A172 (cell line): Measurements from ENCODE around the gene SHANK2. TPM values are rescaled to one million over a fixed set of nuclear protein-coding genes. Genes with fewer than 3 reads are reported as not detected.

Experiments used
- DNase-seq: peaks from one replicate; pipeline ENCODE4 v3.0.0-alpha.2; 2015; ENCODE audit warnings: low spot score
- total RNA-seq: library from RNA; depleted of rRNA; stranded (reverse); fragments of >200 nt; shearing (Covaris generic); gene quantifications from 2 replicates; pipeline ENCODE4 v1.2.3, GENCODE V29; 2014

SHANK2 gene
- total RNA-seq, 1 experiment from 2014 or later, result 0.02 TPM

GRCh38 chr11:71222318-71223080 lies 29.9 kb downstream of the SHANK2 start:
- DNase-seq, result no peak

GRCh38 chr11:71221821-71222220 lies 30.6 kb downstream of the SHANK2 start:
- DNase-seq, result no peak

- DNase-seq, result no peak
Measured at GRCh38 chr11:71221201-71221600, 31.2 kb downstream of the SHANK2 start.

DNA sequence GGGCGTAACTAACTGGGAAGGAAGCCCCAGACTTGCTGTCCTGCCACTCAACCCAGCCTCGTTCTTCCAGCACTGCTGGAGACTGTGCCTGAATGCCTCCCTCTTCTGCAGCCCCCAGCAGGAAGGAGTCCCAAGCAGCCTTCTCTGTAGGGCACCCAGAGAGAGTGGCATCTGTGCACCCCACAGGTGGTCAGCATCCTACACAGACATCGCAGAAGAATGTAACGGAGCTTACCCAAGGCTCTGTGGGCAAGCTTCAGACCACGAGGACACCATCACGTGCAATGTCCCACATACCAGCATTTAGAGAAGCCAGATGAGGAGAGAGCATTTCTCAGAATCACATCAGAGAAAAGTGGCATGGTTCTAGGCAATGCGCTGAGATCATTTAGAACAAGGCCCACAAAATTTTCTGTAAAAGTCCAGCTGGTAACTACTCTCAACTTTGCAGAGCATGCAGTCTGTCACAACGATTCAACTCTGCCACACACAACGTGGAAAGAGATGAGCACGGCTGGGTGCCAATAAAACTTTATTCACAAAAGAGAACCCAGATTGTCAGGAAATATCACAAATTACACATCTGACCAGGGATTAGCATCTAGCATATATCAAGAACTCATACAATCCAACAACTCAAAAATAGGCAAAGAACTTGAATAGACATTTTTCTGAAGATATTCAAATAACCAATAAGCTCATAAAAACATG lies 33.4 kb downstream of the SHANK2 start:
- DNase-seq, result no peak

GRCh38 chr11:71215425-71215965 lies 36.9 kb downstream of the SHANK2 start:
- DNase-seq, result no peak

- no peak for DNase-seq
Measured at GRCh38 chr11:71214553-71215424, 37.6 kb downstream of the SHANK2 start.

DNA sequence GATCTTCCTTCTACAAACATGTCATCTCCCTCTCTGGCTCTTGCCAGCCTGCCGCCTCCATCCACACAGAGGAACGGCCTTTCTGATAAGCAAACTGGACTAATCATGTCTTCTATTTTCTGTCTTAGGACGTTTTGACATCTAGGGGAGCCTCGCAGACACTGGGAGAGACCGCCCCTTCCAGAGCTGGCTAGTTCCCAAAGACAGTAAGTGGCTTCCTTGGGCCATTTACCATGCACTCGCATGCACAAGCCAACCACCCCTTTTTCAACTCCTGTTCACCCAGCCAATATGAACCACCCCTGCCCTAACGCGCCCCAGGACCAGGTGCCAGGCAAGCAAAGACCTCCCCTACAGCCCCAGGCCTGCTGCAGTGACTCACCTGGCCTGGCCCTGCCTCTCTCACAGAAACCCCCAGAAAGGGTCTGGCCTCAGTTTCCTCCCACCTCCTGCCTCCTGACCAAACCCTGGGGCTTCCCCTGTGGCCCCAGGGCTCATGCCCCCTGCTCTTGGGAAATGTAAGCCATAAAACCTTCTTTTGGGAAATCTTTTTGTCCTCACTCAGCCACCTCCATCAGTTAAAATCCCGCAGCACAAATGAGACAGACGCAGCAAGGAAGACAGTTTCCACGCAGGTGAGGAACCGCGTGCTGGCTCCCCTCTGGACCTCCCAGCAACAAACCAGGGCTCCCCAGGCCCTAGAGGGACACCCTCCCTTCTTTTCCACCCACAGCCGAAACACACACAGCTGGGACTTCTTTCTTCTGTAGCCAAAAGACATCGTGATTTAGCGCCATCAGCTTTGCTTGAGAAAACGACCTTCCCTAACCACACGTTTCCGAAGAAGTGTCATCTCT lies 38.5 kb downstream of the SHANK2 start:
- DNase-seq, result no peak

- no peak for DNase-seq
Measured at GRCh38 chr11:71212871-71213559, 39.4 kb downstream of the SHANK2 start.

DNA sequence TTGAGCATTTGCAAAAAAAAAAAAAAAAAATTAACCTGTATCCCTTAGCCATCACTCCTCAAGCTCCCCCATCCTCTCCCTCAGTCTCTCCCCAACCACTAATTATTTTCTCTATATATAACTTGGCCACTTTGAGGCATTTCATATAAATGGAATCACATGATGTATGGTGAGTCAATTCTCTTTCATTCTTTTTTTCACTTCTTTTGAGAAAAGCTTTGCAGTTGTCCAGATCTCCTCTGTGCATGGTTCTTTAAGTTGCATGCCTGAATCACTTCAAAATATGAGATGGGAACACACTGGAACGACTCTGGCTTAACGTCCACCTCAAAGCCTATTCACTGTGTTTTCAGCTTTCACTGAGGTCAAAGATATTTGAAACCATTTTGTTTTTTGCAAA lies 40.7 kb downstream of the SHANK2 start:
- no peak for DNase-seq

DNA sequence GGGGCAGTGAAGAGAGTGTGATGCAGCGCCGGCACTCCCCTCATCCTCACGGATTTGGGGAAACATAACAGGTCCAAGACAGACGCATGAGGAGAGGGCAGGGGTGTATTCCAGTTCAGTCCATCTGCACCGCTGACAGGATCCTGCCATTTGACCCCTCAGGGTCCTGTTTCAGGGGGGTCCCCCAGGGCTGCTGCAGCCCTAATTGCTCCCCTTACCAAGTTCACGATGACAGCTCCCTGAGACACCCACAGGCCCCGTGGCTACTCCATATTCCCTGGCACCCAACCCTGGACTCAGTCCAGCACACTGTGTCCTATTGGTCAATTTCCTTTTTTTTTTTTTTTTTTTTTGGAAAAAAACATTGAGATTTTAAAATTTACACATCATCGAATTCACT lies 41.5 kb downstream of the SHANK2 start:
- DNase-seq, result no peak

GRCh38 chr11:71209656-71210055 lies 42.7 kb downstream of the SHANK2 start:
- DNase-seq, result no peak

DNA sequence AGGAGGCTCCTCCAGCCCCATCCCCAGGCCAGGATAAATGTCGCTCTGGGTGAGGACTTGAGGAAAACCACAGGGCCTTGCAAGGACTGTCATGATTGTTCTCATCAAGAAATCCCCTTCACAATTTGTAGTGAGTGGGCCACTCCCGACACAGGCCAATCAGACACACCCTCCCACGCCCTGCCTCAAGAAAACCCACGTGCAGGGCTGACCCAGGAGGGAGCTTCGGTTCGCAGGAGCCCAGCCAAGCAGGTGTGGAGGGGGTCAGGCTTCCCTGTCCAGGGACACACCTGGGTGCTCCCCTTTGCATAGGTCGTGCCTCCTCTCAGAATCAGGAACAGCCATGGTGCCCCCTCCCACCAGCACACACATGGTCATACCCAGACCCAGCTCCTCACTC lies 43.2 kb downstream of the SHANK2 start:
- DNase-seq, result no peak

DNA sequence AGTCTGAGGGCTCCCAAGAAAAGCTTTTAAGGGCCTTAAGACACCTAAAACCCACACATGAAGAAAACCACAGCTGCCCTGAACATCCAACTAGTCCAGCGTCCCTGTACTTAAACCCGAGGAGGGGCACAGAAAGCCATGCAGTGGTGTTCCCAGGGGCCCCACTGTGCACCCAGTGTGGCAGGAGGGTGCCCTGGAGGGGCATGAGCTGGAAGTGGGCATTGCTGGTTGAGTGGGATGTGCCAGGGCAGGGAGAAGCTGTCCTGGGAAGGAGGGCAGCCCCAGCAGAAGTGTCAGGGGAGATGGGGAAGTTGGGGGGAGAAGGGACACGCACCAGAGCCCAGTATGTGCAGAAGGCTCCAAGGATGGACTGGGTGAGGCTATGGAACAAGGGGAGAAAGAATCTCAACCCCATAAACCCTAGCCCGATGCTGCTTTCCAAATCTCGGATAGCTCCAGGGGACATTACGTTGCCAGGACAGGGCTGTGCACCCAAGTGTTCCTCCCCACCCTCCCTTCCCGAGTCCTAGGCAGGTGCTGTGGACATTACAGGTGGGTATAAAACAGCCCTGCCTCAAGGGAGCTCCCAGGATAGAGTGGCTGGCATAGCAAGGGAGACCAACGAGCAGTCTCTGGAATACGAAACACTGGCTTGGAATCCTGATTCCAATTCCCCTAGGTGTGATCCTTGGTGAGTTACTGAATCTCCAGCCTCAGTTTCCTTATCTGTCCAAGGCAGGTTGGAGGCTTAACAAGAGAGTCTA lies 44.2 kb downstream of the SHANK2 start:
- no peak for DNase-seq

DNA sequence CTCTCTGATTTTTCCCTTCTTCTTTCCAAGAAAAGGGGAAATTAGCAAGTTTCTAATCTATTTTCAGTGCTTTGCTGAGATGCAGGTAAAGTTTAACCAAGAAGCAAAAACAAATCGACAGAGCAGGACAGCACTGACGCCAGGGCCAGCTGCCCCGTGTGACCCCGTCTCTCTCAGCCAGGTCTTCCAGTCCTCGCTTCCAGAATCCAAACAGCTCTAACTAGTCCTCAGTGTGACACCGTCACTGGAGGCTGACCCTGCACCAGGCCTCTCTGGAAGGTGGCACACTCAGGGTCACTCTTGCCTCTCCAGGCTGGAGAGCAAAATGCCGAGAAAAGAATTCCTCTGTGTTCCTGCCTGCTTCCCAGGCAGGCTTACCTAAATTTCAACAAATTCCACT lies 44.8 kb downstream of the SHANK2 start:
- no peak for DNase-seq

GRCh38 chr11:71206186-71206585 lies 46.2 kb downstream of the SHANK2 start:
- DNase-seq, result no peak

DNA sequence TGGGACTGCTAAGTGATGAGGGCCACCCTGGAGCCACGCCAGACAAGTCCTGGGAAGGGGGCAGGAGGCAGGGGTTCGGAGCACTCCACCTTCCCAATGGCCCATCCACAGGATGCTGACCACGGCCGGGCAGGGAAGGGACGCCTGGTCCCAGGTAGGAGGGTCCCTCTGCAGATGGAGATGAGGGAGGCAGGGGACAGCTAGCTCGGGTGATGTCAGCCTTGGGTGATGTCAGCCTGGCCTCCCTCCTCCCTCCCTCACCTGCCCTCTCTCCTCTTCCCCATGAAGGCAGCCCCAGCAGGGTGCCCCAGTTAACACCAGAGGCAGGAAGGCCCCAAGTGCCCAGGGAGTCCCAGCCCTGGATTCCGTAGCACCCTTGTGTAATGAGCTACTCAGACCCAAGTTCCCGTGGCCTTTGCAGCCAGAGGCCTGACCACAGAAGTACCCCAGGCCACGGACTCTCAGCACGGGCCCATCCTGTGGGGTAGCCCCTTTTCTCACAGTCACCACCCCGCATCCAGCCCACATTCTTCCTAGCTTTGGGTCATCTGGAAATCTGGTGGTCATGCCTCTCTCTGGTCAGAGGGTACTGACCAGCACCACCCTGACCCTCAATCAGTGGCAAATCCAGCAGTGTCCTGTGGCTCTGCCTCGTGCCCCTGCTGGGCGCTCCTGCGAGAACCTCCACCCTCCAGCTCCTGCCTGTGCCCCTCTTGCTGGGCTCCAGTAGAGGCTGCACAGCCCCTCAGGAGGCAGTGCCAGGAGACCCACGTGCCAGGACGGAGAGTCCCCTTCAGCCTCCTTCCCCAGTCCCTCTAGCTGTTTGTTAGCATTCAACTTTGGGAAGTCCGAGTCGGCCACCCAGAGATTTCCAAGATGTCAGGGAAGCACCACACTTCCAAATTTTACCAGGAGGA lies 47.4 kb downstream of the SHANK2 start:
- no peak for DNase-seq

GRCh38 chr11:71204294-71204693 lies 48.1 kb downstream of the SHANK2 start:
- no peak for DNase-seq

DNA sequence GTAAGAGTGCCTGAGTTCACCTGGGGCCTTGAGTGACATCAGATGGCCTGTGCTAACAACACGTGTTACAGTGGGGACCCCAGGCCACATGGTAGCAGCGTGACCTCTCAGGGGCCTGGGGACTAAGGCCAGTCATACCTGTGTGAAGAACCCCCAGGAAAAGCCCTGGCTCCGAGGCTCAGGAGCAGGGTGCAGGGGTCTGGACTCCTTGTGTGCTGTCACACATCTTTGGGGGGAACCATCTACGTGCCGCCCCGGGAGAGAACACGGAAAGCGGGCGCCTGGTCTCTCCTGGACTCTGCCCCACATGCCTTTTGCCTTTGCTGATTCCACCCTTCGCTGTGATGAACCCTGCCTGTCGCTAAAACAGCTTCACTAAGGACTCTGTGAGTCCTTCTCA lies 48.7 kb downstream of the SHANK2 start:
- DNase-seq, result no peak

DNA sequence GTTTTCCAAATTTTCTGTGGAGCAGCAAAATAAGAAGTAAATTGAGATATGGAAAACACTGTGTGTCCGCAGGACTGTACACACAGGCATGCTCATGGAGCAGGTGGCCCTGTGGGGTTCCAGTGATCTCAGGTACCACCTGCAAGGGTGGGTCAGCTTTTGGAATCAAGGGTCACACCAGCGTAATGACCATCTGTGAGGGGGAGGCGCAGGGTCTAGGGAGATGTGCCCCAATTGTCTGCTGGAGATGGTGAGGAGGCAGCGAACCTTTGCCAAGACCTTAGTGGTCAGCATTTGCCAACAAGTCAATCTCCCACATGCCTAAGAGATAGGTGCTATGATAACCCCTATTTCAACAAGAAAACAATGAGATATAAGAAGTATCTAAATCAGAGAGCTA lies 49.4 kb downstream of the SHANK2 start:
- DNase-seq, result no peak
